H9 (cell line): ENCODE measurements around the gene SDK2. TPM values are rescaled to one million over a fixed set of nuclear protein-coding genes. Genes with fewer than 3 reads are reported as not detected.

Experiments used
- DNase-seq: peaks from one replicate; pipeline ENCODE4 v3.0.0-alpha.2; 2017
- H2AFZ ChIP-seq: one replicate; pipeline ENCODE4 v1.6.1; 2013; ENCODE audit warnings: mild to moderate bottlenecking, low read length, control low read depth, moderate library complexity
- H2AK5ac ChIP-seq: 2 replicates; pipeline ENCODE4 v1.6.1; 2013; ENCODE audit warnings: low read length, control low read depth, mixed read lengths; ENCODE audit not compliant: insufficient read length
- H2BK120ac ChIP-seq: one replicate; pipeline ENCODE4 v1.6.1; 2013; ENCODE audit warnings: low read depth, mild to moderate bottlenecking, low read length, control low read depth, inconsistent platforms; ENCODE audit not compliant: poor library complexity, severe bottlenecking
- H2BK12ac ChIP-seq: 2 replicates; pipeline ENCODE4 v1.6.1; 2013; ENCODE audit warnings: low read length, control low read depth, mixed read lengths, low read depth; ENCODE audit not compliant: insufficient read length
- H2BK15ac ChIP-seq: 2 replicates; pipeline ENCODE4 v1.6.1; 2013; ENCODE audit warnings: low read depth, low read length, control low read depth
- H2BK20ac ChIP-seq: one replicate; pipeline ENCODE4 v1.6.1; 2013; ENCODE audit warnings: low read depth, mild to moderate bottlenecking, low read length, control low read depth, inconsistent platforms; ENCODE audit not compliant: poor library complexity, severe bottlenecking
- H2BK5ac ChIP-seq: 2 replicates; pipeline ENCODE4 v1.6.1; 2013; ENCODE audit warnings: low read length, control low read depth, mixed read lengths; ENCODE audit not compliant: insufficient read length
- H3K14ac ChIP-seq: 2 replicates; pipeline ENCODE4 v1.6.1; 2013; ENCODE audit warnings: low read length, control low read depth; ENCODE audit not compliant: insufficient read depth
- H3K18ac ChIP-seq: 2 replicates; pipeline ENCODE4 v1.6.1; 2013; ENCODE audit warnings: low read depth, mild to moderate bottlenecking, mixed read lengths, low read length, control low read depth; ENCODE audit not compliant: insufficient read length
- H3K23ac ChIP-seq: 2 replicates; pipeline ENCODE4 v1.6.1; 2013; ENCODE audit warnings: low read length, control low read depth, mixed read lengths, low read depth; ENCODE audit not compliant: insufficient read length
- H3K23me2 ChIP-seq: 2 replicates; pipeline ENCODE4 v1.6.1; 2013; ENCODE audit warnings: low read depth, mild to moderate bottlenecking, mixed read lengths, low read length, control low read depth; ENCODE audit not compliant: insufficient read length, poor library complexity, severe bottlenecking
- H3K27ac ChIP-seq: 2 replicates; pipeline ENCODE4 v1.5.1; 2013; ENCODE audit warnings: low read length, control low read depth, mixed read lengths, low read depth; ENCODE audit not compliant: insufficient read length
- H3K27me3 ChIP-seq: 2 replicates; pipeline ENCODE4 v1.6.1; 2013; ENCODE audit warnings: low read length, control low read depth, inconsistent platforms; ENCODE audit not compliant: insufficient read depth
- H3K4ac ChIP-seq: 2 replicates; pipeline ENCODE4 v1.6.1; 2013; ENCODE audit warnings: low read depth, mild to moderate bottlenecking, control low read depth, inconsistent platforms, low read length, moderate library complexity
- H3K4me1 ChIP-seq: 2 replicates; pipeline ENCODE4 v1.6.1; 2013; ENCODE audit warnings: low read length, control low read depth, inconsistent platforms; ENCODE audit not compliant: insufficient read depth
- H3K4me2 ChIP-seq: 2 replicates; pipeline ENCODE4 v1.6.1; 2013; ENCODE audit warnings: low read length, control low read depth, mixed read lengths; ENCODE audit not compliant: insufficient read length, insufficient read depth
- H3K56ac ChIP-seq: 2 replicates; pipeline ENCODE4 v1.6.1; 2013; ENCODE audit warnings: low read depth, mild to moderate bottlenecking, mixed read lengths, low read length, control low read depth; ENCODE audit not compliant: insufficient read length
- H3K79me1 ChIP-seq: 2 replicates; pipeline ENCODE4 v1.6.1; 2013; ENCODE audit warnings: low read depth, mild to moderate bottlenecking, moderate library complexity, low read length, control low read depth, inconsistent platforms; ENCODE audit not compliant: insufficient read depth, poor library complexity, severe bottlenecking
- H3K79me2 ChIP-seq: 2 replicates; pipeline ENCODE4 v1.6.1; 2013; ENCODE audit warnings: low read length, control low read depth, inconsistent platforms; ENCODE audit not compliant: insufficient read depth
- H3K9ac ChIP-seq: 2 replicates; pipeline ENCODE4 v1.6.1; 2013; ENCODE audit warnings: low read length, control low read depth, mixed read lengths; ENCODE audit not compliant: insufficient read length; ENCODE audit errors: extremely low read depth
- H3K9me3 ChIP-seq: one replicate; pipeline ENCODE4 v1.6.1; 2013; ENCODE audit warnings: low read depth, low read length, inconsistent platforms; ENCODE audit not compliant: control insufficient read depth
- H3T11ph ChIP-seq: one replicate; pipeline ENCODE4 v1.6.1; 2013; ENCODE audit warnings: mild to moderate bottlenecking, low read length, control low read depth, inconsistent platforms
- H4K20me1 ChIP-seq: one replicate; pipeline ENCODE4 v1.6.1; 2013; ENCODE audit not compliant: control insufficient read depth, insufficient read length, insufficient read depth
- H4K5ac ChIP-seq: 2 replicates; pipeline ENCODE4 v1.6.1; 2013; ENCODE audit warnings: low read depth, mild to moderate bottlenecking, mixed read lengths, low read length, control low read depth; ENCODE audit not compliant: insufficient read length
- H4K8ac ChIP-seq: replicated peaks from 2 replicates; pipeline ENCODE4 v1.6.1; 2013; ENCODE audit warnings: low read length, control low read depth, mixed read lengths, low read depth; ENCODE audit not compliant: insufficient read length
- H4K91ac ChIP-seq: 2 replicates; pipeline ENCODE4 v1.6.1; 2013; ENCODE audit warnings: low read depth, mild to moderate bottlenecking, moderate library complexity, mixed read lengths, low read length, control low read depth; ENCODE audit not compliant: insufficient read length
- H3K27ac Mint-ChIP-seq, 3 experiments: 2 replicates in 2 of 3; 3 replicates in 1 of 3; pipeline ENCODE4 v1.8.0; 2020 to 2021; ENCODE audit warnings: mixed read lengths in 3 of 3, mild to moderate bottlenecking in 1 of 3, moderate library complexity in 1 of 3
- H3K27me3 Mint-ChIP-seq: 2 replicates; pipeline ENCODE4 v1.8.0; 2021; ENCODE audit warnings: low read depth, mild to moderate bottlenecking, moderate library complexity, mixed read lengths
- H3K36me3 Mint-ChIP-seq, 3 experiments: 2 replicates in 2 of 3; 3 replicates in 1 of 3; pipeline ENCODE4 v1.8.0; 2020 to 2021; ENCODE audit warnings: low read depth in 3 of 3, mixed read lengths in 3 of 3; ENCODE audit not compliant: insufficient read depth in 1 of 3
- H3K4me1 Mint-ChIP-seq, 2 experiments: 2 replicates each; pipeline ENCODE4 v1.8.0; 2020; ENCODE audit warnings: mixed read lengths in 2 of 2
- H3K4me3 Mint-ChIP-seq, 2 experiments: 2 replicates in 1 of 2; 3 replicates in 1 of 2; pipeline ENCODE4 v1.8.0; 2020 to 2021; ENCODE audit warnings: mild to moderate bottlenecking in 2 of 2, mixed read lengths in 2 of 2, moderate library complexity in 1 of 2
- H3K9me3 Mint-ChIP-seq, 2 experiments: 2 replicates in 1 of 2; 3 replicates in 1 of 2; pipeline ENCODE4 v1.8.0; 2020; ENCODE audit warnings: mild to moderate bottlenecking in 2 of 2, mixed read lengths in 2 of 2, moderate library complexity in 1 of 2
- WGBS: extraction: QIAGEN DNeasy Blood & Tissue Kit; methylation state at CpG from one replicate; pipeline ENCODE4 v1.1.7; 2013; ENCODE audit warnings: missing lambda C conversion rate, low lambda C conversion rate, mixed read lengths; ENCODE audit not compliant: insufficient read length; ENCODE audit errors: extremely low coverage; 5-methylcytosine and 5-hydroxymethylcytosine counted together
- total RNA-seq: library from RNA; stranded (reverse); gene quantifications from 2 replicates; pipeline ENCODE4 v1.2.1, GENCODE V29; 2021
- TF ChIP-seq, protein P1 (sequence below): fragments of 200-600 bp; sonication (generic); conservative IDR thresholded peaks from 3 replicates; pipeline ENCODE4 v1.8.0; 2021; ENCODE audit warnings: antibody characterized with exemption, mild to moderate bottlenecking

The SDK2 gene
- total RNA-seq, 1 experiment from 2014 or later, result 9.1 TPM

- no peak overlapping the region for H3K4ac ChIP-seq
- H3K9ac ChIP-seq, result no peak overlapping the region
- no peak overlapping the region for H3K23ac ChIP-seq
- no peak overlapping the region for H4K91ac ChIP-seq
- H3K4me3 Mint-ChIP-seq, result no peak overlapping the region
- peaks cover 0 to 4% of the 10 kb centered on the region in 2 experiments; a peak in 1 of 5 replicates for H3K9me3 Mint-ChIP-seq
- TF ChIP-seq, protein P1, sequence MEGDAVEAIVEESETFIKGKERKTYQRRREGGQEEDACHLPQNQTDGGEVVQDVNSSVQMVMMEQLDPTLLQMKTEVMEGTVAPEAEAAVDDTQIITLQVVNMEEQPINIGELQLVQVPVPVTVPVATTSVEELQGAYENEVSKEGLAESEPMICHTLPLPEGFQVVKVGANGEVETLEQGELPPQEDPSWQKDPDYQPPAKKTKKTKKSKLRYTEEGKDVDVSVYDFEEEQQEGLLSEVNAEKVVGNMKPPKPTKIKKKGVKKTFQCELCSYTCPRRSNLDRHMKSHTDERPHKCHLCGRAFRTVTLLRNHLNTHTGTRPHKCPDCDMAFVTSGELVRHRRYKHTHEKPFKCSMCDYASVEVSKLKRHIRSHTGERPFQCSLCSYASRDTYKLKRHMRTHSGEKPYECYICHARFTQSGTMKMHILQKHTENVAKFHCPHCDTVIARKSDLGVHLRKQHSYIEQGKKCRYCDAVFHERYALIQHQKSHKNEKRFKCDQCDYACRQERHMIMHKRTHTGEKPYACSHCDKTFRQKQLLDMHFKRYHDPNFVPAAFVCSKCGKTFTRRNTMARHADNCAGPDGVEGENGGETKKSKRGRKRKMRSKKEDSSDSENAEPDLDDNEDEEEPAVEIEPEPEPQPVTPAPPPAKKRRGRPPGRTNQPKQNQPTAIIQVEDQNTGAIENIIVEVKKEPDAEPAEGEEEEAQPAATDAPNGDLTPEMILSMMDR, result no peak
- peaks cover 4% of the 10 kb centered on the region for H3K27me3 Mint-ChIP-seq
- no peak overlapping the region for H4K5ac ChIP-seq
- 0 out of 2 replicates have a peak, but pooled peaks cover 3% of the 10 kb centered on the region for H3K4me1 ChIP-seq
- H4K8ac ChIP-seq, result no peak overlapping the region
- H2BK5ac ChIP-seq, result no peak overlapping the region
- H3K23me2 ChIP-seq, result no peaks in the 10 kb centered on the region
- no peak for DNase-seq
- no peak overlapping the region for H2BK20ac ChIP-seq
- H2BK12ac ChIP-seq, result no peak overlapping the region
- H3K79me2 ChIP-seq, result no peaks in the 10 kb centered on the region
- H3K27ac Mint-ChIP-seq, result no peak overlapping the region
- H3K27ac ChIP-seq, result no peak overlapping the region
- no peak overlapping the region for H2AK5ac ChIP-seq
- no peak overlapping the region for H2AFZ ChIP-seq
- H3K36me3 Mint-ChIP-seq, result peaks cover 0 to 15% (median 2%) of the 10 kb centered on the region in 3 experiments; a peak in 3 of 7 replicates
- H3K27me3 ChIP-seq, result no peaks in the 10 kb centered on the region
- H3K79me1 ChIP-seq, result no peaks in the 10 kb centered on the region
- H3K9me3 ChIP-seq, result no peaks in the 10 kb centered on the region
- H3T11ph ChIP-seq, result no peak overlapping the region
- no peaks in the 10 kb centered on the region for H4K20me1 ChIP-seq
- no peak overlapping the region for H3K14ac ChIP-seq
- no peak overlapping the region for H3K56ac ChIP-seq
- no peak overlapping the region for H3K18ac ChIP-seq
- no peak overlapping the region for H2BK15ac ChIP-seq
- no CpG with 5 or more reads among the region's 2 CpGs for WGBS
- H3K4me1 Mint-ChIP-seq, result peaks cover 7% of the 10 kb centered on the region in 2 experiments; a peak in 3 of 4 replicates
- H2BK120ac ChIP-seq, result no peak overlapping the region
- H3K4me2 ChIP-seq, result no peak overlapping the region
Observed at GRCh38 chr17:73503560-73503959, 140.7 kb downstream of the SDK2 start.
